HEK293T (cell line): ENCODE results near the gene CBX6.

ENCODE experiments used
- CTCF ChIA-PET: fragments of 350-600 bp; formaldehyde crosslinking; extraction: SDS; loops from one replicate; lab custom pipeline; 2021; ENCODE audit warnings: antibody characterized with exemption, inconsistent platforms; lab: Yijun Ruan, JAX
- POLR2A ChIA-PET: fragments of 350-600 bp; formaldehyde crosslinking; extraction: SDS; loops from one replicate; lab custom pipeline; 2020; ENCODE audit warnings: antibody characterized with exemption, inconsistent platforms; lab: Yijun Ruan, JAX
- DNase-seq: peaks from one replicate; pipeline ENCODE4 v3.0.0; 2012; ENCODE audit warnings: mixed read lengths; ENCODE audit errors: extremely low spot score
- ARNT ChIP-seq: fragments of 450-650 bp; IDR thresholded peaks from 2 replicates; pipeline ENCODE4 v1.6.1; 2017; ENCODE audit warnings: mild to moderate bottlenecking
- BHLHE40 ChIP-seq: fragments of 450-650 bp; IDR thresholded peaks from 2 replicates; pipeline ENCODE4 v1.6.1; 2016; ENCODE audit warnings: mild to moderate bottlenecking, moderate library complexity, borderline replicate concordance
- CTBP1 ChIP-seq: fragments of 450-650 bp; IDR thresholded peaks from 2 replicates; pipeline ENCODE4 v1.6.1; 2016; ENCODE audit warnings: borderline replicate concordance
- ELF4 ChIP-seq: fragments of 450-650 bp; IDR thresholded peaks from 2 replicates; pipeline ENCODE4 v1.6.1; 2017; ENCODE audit warnings: antibody characterized with exemption
- FOXA1 ChIP-seq: fragments of 450-650 bp; IDR thresholded peaks from 2 replicates; pipeline ENCODE4 v1.6.1; 2016; ENCODE audit warnings: mild to moderate bottlenecking
- FOXK2 ChIP-seq: fragments of 450-650 bp; IDR thresholded peaks from 2 replicates; pipeline ENCODE4 v1.6.1; 2016; ENCODE audit warnings: mild to moderate bottlenecking
- FOXM1 ChIP-seq: fragments of 450-650 bp; IDR thresholded peaks from 2 replicates; pipeline ENCODE4 v1.6.1; 2017; ENCODE audit warnings: mild to moderate bottlenecking, borderline replicate concordance
- HDGF ChIP-seq: fragments of 450-650 bp; IDR thresholded peaks from 2 replicates; pipeline ENCODE4 v1.6.1; 2017; ENCODE audit warnings: antibody characterized with exemption, borderline replicate concordance
- L3MBTL2 ChIP-seq: fragments of 450-650 bp; conservative IDR thresholded peaks from 2 replicates; pipeline ENCODE4 v1.6.1; 2016; ENCODE audit warnings: mild to moderate bottlenecking
- LEF1 ChIP-seq: fragments of 450-650 bp; IDR thresholded peaks from 2 replicates; pipeline ENCODE4 v1.6.1; 2017; ENCODE audit warnings: mild to moderate bottlenecking, borderline replicate concordance
- NFRKB ChIP-seq: fragments of 450-650 bp; IDR thresholded peaks from 2 replicates; pipeline ENCODE4 v1.6.1; 2016; ENCODE audit warnings: mild to moderate bottlenecking, moderate library complexity
- SP1 ChIP-seq: fragments of 450-650 bp; IDR thresholded peaks from 2 replicates; pipeline ENCODE4 v1.6.1; 2017
- SUZ12 ChIP-seq: fragments of 450-650 bp; IDR thresholded peaks from 2 replicates; pipeline ENCODE4 v1.6.1; 2016; ENCODE audit warnings: mild to moderate bottlenecking
- TARDBP ChIP-seq: fragments of 450-650 bp; IDR thresholded peaks from 2 replicates; pipeline ENCODE4 v1.6.1; 2016
- ZNF384 ChIP-seq: fragments of 450-650 bp; IDR thresholded peaks from 2 replicates; pipeline ENCODE4 v1.6.1; 2016
- TF ChIP-seq, protein P1 (sequence below): fragments of 450-650 bp; IDR thresholded peaks from 2 replicates; pipeline ENCODE4 v1.6.1; 2016

CBX6 gene

GRCh38 chr22:38872172-38872830 is at the start of gene CBX6:
Gene CBX6 (minus strand): TSS chr22:38872216. CDS start chr22:38872190, 26 bp downstream.
- DNase-seq, result peak; percentile 99
- ChIA-PET POLR2A (interaction anchor here (0.7 to 1.6 kb wide), 12 partner anchors 10 to 445 kb away, joined by 3 to 6 read pairs (median 3); no protein-coding TSS in a partner anchor), CTCF (no interaction called here)
- TF ChIP-seq ZNF384, result no peak
- TF ChIP-seq LEF1, result 0 out of 2 replicates have a peak, but pooled peaks have one; percentile 8
- TF ChIP-seq BHLHE40, result no peak
- TF ChIP-seq CTBP1, result peak; percentile 51; the same call in 1 of the 2 replicates
- no peak for TF ChIP-seq NFRKB
- no peak for TF ChIP-seq FOXK2
- TF ChIP-seq, protein P1, sequence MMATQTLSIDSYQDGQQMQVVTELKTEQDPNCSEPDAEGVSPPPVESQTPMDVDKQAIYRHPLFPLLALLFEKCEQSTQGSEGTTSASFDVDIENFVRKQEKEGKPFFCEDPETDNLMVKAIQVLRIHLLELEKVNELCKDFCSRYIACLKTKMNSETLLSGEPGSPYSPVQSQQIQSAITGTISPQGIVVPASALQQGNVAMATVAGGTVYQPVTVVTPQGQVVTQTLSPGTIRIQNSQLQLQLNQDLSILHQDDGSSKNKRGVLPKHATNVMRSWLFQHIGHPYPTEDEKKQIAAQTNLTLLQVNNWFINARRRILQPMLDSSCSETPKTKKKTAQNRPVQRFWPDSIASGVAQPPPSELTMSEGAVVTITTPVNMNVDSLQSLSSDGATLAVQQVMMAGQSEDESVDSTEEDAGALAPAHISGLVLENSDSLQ, result no peak
- peak; percentile 18 for TF ChIP-seq FOXM1
- 0 out of 2 replicates have a peak, but pooled peaks have one; percentile 40 for TF ChIP-seq ARNT
- no peak for TF ChIP-seq ELF4
- no peak for TF ChIP-seq SP1
- no peak for TF ChIP-seq L3MBTL2

DNA sequence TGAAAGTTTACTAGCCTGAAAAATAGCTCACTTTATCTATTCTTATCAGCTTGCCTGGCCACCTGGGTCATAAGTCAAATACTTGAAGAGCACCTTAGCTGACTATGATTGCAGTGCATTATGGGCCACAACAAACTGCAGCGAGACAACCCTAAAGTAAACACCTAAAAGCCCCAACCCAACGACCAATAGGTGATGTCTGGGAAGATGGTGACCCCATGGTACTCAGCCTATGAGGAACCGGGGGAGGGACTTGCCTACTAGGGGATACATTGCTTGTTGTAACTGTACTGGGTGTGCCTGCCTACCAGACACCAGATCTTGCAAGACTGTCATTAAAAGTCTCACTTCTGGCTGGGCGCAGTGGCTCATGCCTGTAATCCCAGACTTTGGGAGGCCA is 49.8 kb upstream of the CBX6 start:
- CTCF ChIA-PET, result interaction anchor here (0.7 kb wide), 1 partner anchor 152 kb away, joined by 3 read pairs; no protein-coding TSS in a partner anchor
- TF ChIP-seq BHLHE40 (no peak), LEF1 (no peak), ZNF384 (no peak), FOXK2 (no peak), HDGF (no peak), TARDBP (no peak), FOXM1 (no peak), FOXA1 (no peak), SP1 (no peak), L3MBTL2 (no peak), ARNT (no peak), SUZ12 (no peak), NFRKB (no peak), ELF4 (no peak), CTBP1 (no peak)
- TF ChIP-seq, protein P1, result no peak
- POLR2A ChIA-PET, result no interaction called here
- no peak for DNase-seq

GRCh38 chr22:38921120-38921519 is 49.1 kb upstream of the CBX6 start:
- POLR2A ChIA-PET, result interaction anchor here (0.6 kb wide), 2 partner anchors 16 to 158 kb away, joined by 3 read pairs; no protein-coding TSS in a partner anchor
- DNase-seq, result no peak
- CTCF ChIA-PET, result interaction anchor here (0.6 to 0.7 kb wide), 3 partner anchors 83 to 576 kb away, joined by 3 to 8 read pairs (median 3); no protein-coding TSS in a partner anchor
- no peak for TF ChIP-seq FOXM1
- TF ChIP-seq, protein P1, result no peak
- TF ChIP-seq L3MBTL2, result no peak
- no peak for TF ChIP-seq SP1
- TF ChIP-seq ARNT, result no peak

DNA sequence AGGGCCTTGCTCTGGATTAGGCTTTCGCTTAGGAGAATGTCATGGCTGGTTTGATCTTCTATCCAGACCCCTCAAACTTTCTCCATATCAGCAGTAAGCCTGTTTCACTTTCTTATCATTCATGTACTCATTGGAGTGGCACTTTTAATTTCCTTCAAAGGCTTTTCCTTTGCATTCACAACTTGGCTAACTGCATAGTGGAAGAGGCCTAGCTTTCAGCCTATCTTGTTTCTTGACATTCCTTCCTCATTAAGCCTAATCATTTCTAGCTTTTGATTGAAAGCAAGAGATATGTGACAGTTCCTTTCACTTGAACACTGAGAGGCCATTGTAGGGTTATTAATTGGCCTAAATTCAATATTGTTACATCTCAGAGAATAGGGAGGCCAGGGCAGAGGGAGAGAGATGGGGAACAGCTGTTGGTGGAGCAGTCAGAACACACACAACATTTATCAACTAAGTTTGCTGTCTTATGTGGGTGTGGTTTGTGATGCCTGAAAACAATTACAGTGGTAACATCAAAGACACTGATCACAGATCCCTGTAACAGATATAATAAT is 47.7 kb upstream of the CBX6 start:
- DNase-seq, result no peak
- TF ChIP-seq ZNF384 (no peak), SUZ12 (no peak), CTBP1 (no peak), TARDBP (no peak), SP1 (no peak), ARNT (no peak), BHLHE40 (no peak), LEF1 (no peak), HDGF (no peak), NFRKB (no peak)
- TF ChIP-seq, protein P1, result no peak
- CTCF ChIA-PET, result no interaction called here
- POLR2A ChIA-PET, result no interaction called here

- TF ChIP-seq FOXK2 (no peak), L3MBTL2 (no peak), HDGF (no peak), SUZ12 (no peak), TARDBP (no peak), FOXA1 (no peak), ZNF384 (no peak), NFRKB (no peak), LEF1 (no peak), FOXM1 (no peak), SP1 (no peak), ARNT (no peak)
- TF ChIP-seq, protein P1, result no peak
- POLR2A ChIA-PET, result no interaction called here
- DNase-seq, result no peak
- CTCF ChIA-PET, result no interaction called here
Measured at GRCh38 chr22:38911434-38911833, 39.4 kb upstream of the CBX6 start.
